HG03139 (cell line): ENCODE data around the gene PSMD1.

Experiments used
- ATAC-seq: cut with Tn5 transposase; IDR thresholded peaks from one replicate; pipeline ENCODE4 v1.9.1; 2021; ENCODE audit not compliant: unreplicated experiment

The PSMD1 gene

GRCh38 chr2:231200805-231201474 is 144.3 kb downstream of the PSMD1 start:
- ATAC-seq, result no peak

- ATAC-seq, result no peak
Measured at GRCh38 chr2:231201475-231201814, 144.8 kb downstream of the PSMD1 start.

- ATAC-seq, result no peak
Measured at GRCh38 chr2:231203087-231203486, 146.4 kb downstream of the PSMD1 start.

GRCh38 chr2:231204146-231204545 is 147.5 kb downstream of the PSMD1 start:
- no peak for ATAC-seq

- no peak for ATAC-seq
Measured at GRCh38 chr2:231204581-231204980, 147.9 kb downstream of the PSMD1 start.

- ATAC-seq, result no peak
Measured at GRCh38 chr2:231207734-231208133, 151.1 kb downstream of the PSMD1 start.

- no peak for ATAC-seq
Measured at GRCh38 chr2:231210782-231211181, 154.1 kb downstream of the PSMD1 start.

GRCh38 chr2:231211486-231211885 is 154.8 kb downstream of the PSMD1 start:
- no peak for ATAC-seq

- no peak for ATAC-seq
Measured at GRCh38 chr2:231212329-231212845, 155.7 kb downstream of the PSMD1 start.

- no peak for ATAC-seq
Measured at GRCh38 chr2:231213931-231214642, 157.4 kb downstream of the PSMD1 start.

GRCh38 chr2:231218366-231218765 is 161.7 kb downstream of the PSMD1 start:
- ATAC-seq, result no peak

- ATAC-seq, result no peak
Measured at GRCh38 chr2:231219289-231219688, 162.6 kb downstream of the PSMD1 start.

GRCh38 chr2:231221761-231222160 is 165.1 kb downstream of the PSMD1 start:
- no peak for ATAC-seq
